HS-5 (cell line): ENCODE measurements around the gene ANKRD22.
A peak's percentile ranks its signal among the peaks of the same experiment; 100 is the strongest.

ENCODE experiments used
- DNase-seq: peaks from one replicate; pipeline ENCODE4 v3.0.0-alpha.2; 2012; ENCODE audit warnings: low read depth

The ANKRD22 gene

GRCh38 chr10:88851706-88852105 is at the start of gene ANKRD22:
Gene ANKRD22 (minus strand): TSS chr10:88851844. CDS start chr10:88851607, 237 bp downstream.
- DNase-seq: no peak

GRCh38 chr10:88899886-88900285 is 48.2 kb upstream of the ANKRD22 start:
- DNase-seq: no peak

GRCh38 chr10:88898727-88899126 is 47.1 kb upstream of the ANKRD22 start:
- DNase-seq: no peak

GRCh38 chr10:88896994-88897853 is 45.6 kb upstream of the ANKRD22 start:
- no peak for DNase-seq

GRCh38 chr10:88896372-88896993 is 44.8 kb upstream of the ANKRD22 start:
- DNase-seq: no peak

- no peak for DNase-seq
These were observed 43.6 kb upstream of the ANKRD22 start for GRCh38 chr10:88895250-88895649.

- no peak for DNase-seq
These were observed 42.0 kb upstream of the ANKRD22 start for GRCh38 chr10:88893611-88894010.

GRCh38 chr10:88892222-88892967 is 40.8 kb upstream of the ANKRD22 start:
- no peak for DNase-seq

GRCh38 chr10:88890681-88891381 is 39.2 kb upstream of the ANKRD22 start:
- DNase-seq: no peak

- DNase-seq: no peak
These were observed 38.1 kb upstream of the ANKRD22 start for GRCh38 chr10:88889559-88890337.

GRCh38 chr10:88888810-88889445 is 37.3 kb upstream of the ANKRD22 start:
- DNase-seq: no peak

GRCh38 chr10:88886557-88886956 is 34.9 kb upstream of the ANKRD22 start:
- no peak for DNase-seq

- no peak for DNase-seq
These were observed 31.8 kb upstream of the ANKRD22 start for GRCh38 chr10:88883448-88883809.

GRCh38 chr10:88882646-88883447 is 31.2 kb upstream of the ANKRD22 start:
- DNase-seq: peak; percentile 74

- no peak for DNase-seq
These were observed 30.4 kb upstream of the ANKRD22 start for GRCh38 chr10:88881922-88882645.

GRCh38 chr10:88881320-88881719 is 29.7 kb upstream of the ANKRD22 start:
- no peak for DNase-seq

- DNase-seq: no peak
These were observed 28.8 kb upstream of the ANKRD22 start for GRCh38 chr10:88880282-88881076.

GRCh38 chr10:88879534-88880281 is 28.1 kb upstream of the ANKRD22 start, which contains the start of gene STAMBPL1:
Gene STAMBPL1 (plus strand): TSS chr10:88880245. CDS start chr10:88901709, 21,464 bp downstream.
- DNase-seq: no peak
